HepG2 (cell line): Measurements from ENCODE around the gene TP53I3. TPM values are rescaled to one million over a fixed set of nuclear protein-coding genes. Genes with fewer than 3 reads are reported as not detected.
A peak's percentile ranks its signal among the peaks of the same experiment; 100 is the strongest.

ENCODE experiments used
- ARHGAP35 ChIP-seq: sonication (generic); formaldehyde crosslinking; IDR thresholded peaks from 2 replicates; pipeline ENCODE4 v1.9.0; 2022; ENCODE audit warnings: mild to moderate bottlenecking, inconsistent platforms, moderate library complexity, missing genetic modification reagents, borderline replicate concordance
- GABPB1 ChIP-seq: IDR thresholded peaks from 2 replicates; pipeline ENCODE4 v1.6.1; 2016; ENCODE audit warnings: mild to moderate bottlenecking, missing genetic modification reagents, moderate library complexity, missing compliant biosample characterization
- GATA4 ChIP-seq: sonication (generic); IDR thresholded peaks from 2 replicates; pipeline ENCODE4 v1.6.1; 2016; ENCODE audit warnings: antibody characterized with exemption, low read depth, borderline replicate concordance
- KLF12 ChIP-seq: sonication (generic); formaldehyde crosslinking; IDR thresholded peaks from 2 replicates; pipeline ENCODE4 v1.4.0; 2020; ENCODE audit warnings: missing genetic modification reagents, borderline replicate concordance
- MTA1 ChIP-seq: sonication (generic); formaldehyde crosslinking; IDR thresholded peaks from 2 replicates; pipeline ENCODE4 v1.4.0; 2020; ENCODE audit warnings: missing genetic modification reagents, mild to moderate bottlenecking, borderline replicate concordance
- PPARG ChIP-seq: conservative IDR thresholded peaks from 2 replicates; pipeline ENCODE4 v1.6.1; 2016; ENCODE audit warnings: missing biosample characterization, missing genetic modification reagents
- RAD21 ChIP-seq: fragments of 450-650 bp; formaldehyde crosslinking; IDR thresholded peaks from 2 replicates; pipeline ENCODE4 v1.5.0; 2020; ENCODE audit warnings: mild to moderate bottlenecking
- ZBTB7B ChIP-seq: sonication (generic); formaldehyde crosslinking; IDR thresholded peaks from 2 replicates; pipeline ENCODE4 v1.4.0; 2020; ENCODE audit warnings: missing genetic modification reagents
- ZFAT ChIP-seq: sonication (generic); formaldehyde crosslinking; conservative IDR thresholded peaks from 2 replicates; pipeline ENCODE4 v1.8.1; 2023; ENCODE audit warnings: missing genetic modification reagents, inconsistent platforms
- ZNF547 ChIP-seq: sonication (generic); formaldehyde crosslinking; IDR thresholded peaks from 2 replicates; pipeline ENCODE4 v1.5.1; 2020; ENCODE audit warnings: mild to moderate bottlenecking, missing genetic modification reagents
- ZNF615 ChIP-seq: sonication (generic); formaldehyde crosslinking; IDR thresholded peaks from 2 replicates; pipeline ENCODE4 v1.5.0; 2020; ENCODE audit warnings: mild to moderate bottlenecking, missing genetic modification reagents, borderline replicate concordance
- ZNF724P ChIP-seq: sonication (generic); formaldehyde crosslinking; IDR thresholded peaks from 2 replicates; pipeline ENCODE4 v1.8.0; 2022; ENCODE audit warnings: missing genetic modification reagents, borderline replicate concordance
- ZNF883 ChIP-seq: sonication (generic); formaldehyde crosslinking; IDR thresholded peaks from 2 replicates; pipeline ENCODE4 v1.5.1; 2020; ENCODE audit warnings: mild to moderate bottlenecking, missing genetic modification reagents; ENCODE audit errors: not compliant biosample characterization
- ZSCAN20 ChIP-seq: sonication (generic); formaldehyde crosslinking; IDR thresholded peaks from 2 replicates; pipeline ENCODE4 v1.4.0; 2020; ENCODE audit warnings: missing genetic modification reagents, mild to moderate bottlenecking, borderline replicate concordance
- polyA plus RNA-seq, 8 experiments: library from polyadenylated mRNA; depleted of rRNA in 3 of 8; stranded (reverse) in 7 of 8; unstranded in 1 of 8; fragments of >200 nt; fragmentation: Illumina TruSeq in 4 of 8; extraction: Trizol in 4 of 8; gene quantifications; 2 replicates each; pipeline versions ENCODE4 v1.2.1 to v1.2.3, GENCODE V29; 2011 to 2016; ENCODE audit warnings: low read depth in 4 of 8, missing spikeins in 1 of 8, mixed read lengths in 1 of 8; ENCODE audit not compliant: insufficient read depth in 1 of 8
- total RNA-seq, 5 experiments: library from RNA; depleted of rRNA; stranded (reverse); fragments of >200 nt; fragmentation: Illumina TruSeq; extraction: Trizol; gene quantifications; 2 replicates each; pipeline ENCODE4 v1.2.3, GENCODE V29; 2016; ENCODE audit warnings: low read depth in 1 of 5
- TF ChIP-seq, protein P1 (sequence below): sonication (generic); formaldehyde crosslinking; IDR thresholded peaks from 2 replicates; pipeline ENCODE4 v1.4.0; 2020; ENCODE audit warnings: missing genetic modification reagents, borderline replicate concordance
- TF ChIP-seq, protein P2 (sequence below): sonication (generic); formaldehyde crosslinking; IDR thresholded peaks from 2 replicates; pipeline ENCODE4 v1.5.1; 2020; ENCODE audit warnings: mild to moderate bottlenecking, missing genetic modification reagents, borderline replicate concordance
- TF ChIP-seq, protein P3 (sequence below): IDR thresholded peaks from 2 replicates; pipeline ENCODE4 v1.6.1; 2016; ENCODE audit warnings: low read depth
- TF ChIP-seq, protein P4 (sequence below): sonication (generic); formaldehyde crosslinking; IDR thresholded peaks from 2 replicates; pipeline ENCODE4 v1.5.0; 2020; ENCODE audit warnings: mild to moderate bottlenecking, missing genetic modification reagents, borderline replicate concordance

TP53I3 gene
- total and polyA plus RNA-seq, 2 of the 13 experiments (the other 11 are each of a cell fraction or from before 2014, with no cell fraction given) = 25.0 to 44.1 TPM

DNA sequence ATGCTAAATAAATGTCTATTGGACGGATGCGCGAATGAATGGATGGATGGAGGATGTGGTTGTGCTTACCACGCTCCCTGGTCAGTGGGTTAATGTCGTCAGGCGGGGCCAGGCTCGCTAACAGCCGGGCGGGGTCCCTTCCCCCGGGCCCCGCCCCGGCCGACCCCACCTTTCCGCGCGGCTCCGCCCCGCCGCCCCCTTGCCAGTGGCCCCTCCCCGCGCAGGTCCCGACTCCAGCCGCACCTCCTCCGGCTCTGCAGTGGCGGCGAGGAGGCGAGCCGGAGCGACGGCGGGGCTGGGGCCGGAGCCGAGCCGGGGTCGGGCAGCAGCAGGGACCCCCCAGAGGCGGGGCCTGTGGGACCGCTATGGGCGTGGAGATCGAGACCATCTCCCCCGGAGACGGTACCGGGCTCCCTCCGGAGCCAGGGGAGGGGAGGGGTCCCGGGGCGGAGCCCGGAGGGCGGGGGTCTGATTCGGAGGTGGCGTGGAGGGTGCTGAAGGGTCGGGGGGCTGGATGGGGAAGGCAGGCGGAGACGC is 35.1 kb downstream of the TP53I3 start, which contains the start of gene FKBP1B (continued):
- TF ChIP-seq, protein P1, sequence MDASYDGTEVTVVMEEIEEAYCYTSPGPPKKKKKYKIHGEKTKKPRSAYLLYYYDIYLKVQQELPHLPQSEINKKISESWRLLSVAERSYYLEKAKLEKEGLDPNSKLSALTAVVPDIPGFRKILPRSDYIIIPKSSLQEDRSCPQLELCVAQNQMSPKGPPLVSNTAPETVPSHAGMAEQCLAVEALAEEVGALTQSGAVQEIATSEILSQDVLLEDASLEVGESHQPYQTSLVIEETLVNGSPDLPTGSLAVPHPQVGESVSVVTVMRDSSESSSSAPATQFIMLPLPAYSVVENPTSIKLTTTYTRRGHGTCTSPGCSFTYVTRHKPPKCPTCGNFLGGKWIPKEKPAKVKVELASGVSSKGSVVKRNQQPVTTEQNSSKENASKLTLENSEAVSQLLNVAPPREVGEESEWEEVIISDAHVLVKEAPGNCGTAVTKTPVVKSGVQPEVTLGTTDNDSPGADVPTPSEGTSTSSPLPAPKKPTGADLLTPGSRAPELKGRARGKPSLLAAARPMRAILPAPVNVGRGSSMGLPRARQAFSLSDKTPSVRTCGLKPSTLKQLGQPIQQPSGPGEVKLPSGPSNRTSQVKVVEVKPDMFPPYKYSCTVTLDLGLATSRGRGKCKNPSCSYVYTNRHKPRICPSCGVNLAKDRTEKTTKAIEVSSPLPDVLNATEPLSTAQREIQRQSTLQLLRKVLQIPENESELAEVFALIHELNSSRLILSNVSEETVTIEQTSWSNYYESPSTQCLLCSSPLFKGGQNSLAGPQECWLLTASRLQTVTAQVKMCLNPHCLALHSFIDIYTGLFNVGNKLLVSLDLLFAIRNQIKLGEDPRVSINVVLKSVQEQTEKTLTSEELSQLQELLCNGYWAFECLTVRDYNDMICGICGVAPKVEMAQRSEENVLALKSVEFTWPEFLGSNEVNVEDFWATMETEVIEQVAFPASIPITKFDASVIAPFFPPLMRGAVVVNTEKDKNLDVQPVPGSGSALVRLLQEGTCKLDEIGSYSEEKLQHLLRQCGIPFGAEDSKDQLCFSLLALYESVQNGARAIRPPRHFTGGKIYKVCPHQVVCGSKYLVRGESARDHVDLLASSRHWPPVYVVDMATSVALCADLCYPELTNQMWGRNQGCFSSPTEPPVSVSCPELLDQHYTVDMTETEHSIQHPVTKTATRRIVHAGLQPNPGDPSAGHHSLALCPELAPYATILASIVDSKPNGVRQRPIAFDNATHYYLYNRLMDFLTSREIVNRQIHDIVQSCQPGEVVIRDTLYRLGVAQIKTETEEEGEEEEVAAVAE (CRISPR knock-in tag) = no peak
- no peak for TF ChIP-seq RAD21 (CRISPR knock-in tag)
- TF ChIP-seq MTA1 (CRISPR knock-in tag) = peak; percentile 31; the same call in 1 of the 2 replicates
- TF ChIP-seq, protein P2, sequence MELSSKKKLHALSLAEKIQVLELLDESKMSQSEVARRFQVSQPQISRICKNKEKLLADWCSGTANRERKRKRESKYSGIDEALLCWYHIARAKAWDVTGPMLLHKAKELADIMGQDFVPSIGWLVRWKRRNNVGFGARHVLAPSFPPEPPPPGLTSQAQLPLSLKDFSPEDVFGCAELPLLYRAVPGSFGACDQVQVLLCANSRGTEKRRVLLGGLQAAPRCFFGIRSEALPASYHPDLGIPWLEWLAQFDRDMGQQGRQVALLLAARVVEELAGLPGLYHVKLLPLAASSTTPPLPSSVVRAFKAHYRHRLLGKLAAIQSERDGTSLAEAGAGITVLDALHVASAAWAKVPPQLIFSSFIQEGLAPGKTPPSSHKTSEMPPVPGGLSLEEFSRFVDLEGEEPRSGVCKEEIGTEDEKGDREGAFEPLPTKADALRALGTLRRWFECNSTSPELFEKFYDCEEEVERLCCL (CRISPR knock-in tag) = no peak
- no peak for TF ChIP-seq KLF12
- no peak for TF ChIP-seq ZNF615 (CRISPR knock-in tag)
- TF ChIP-seq ZNF547 (CRISPR knock-in tag) = no peak
- TF ChIP-seq ZNF724P = no peak
- no peak; the same call in 1 of the 2 replicates for TF ChIP-seq ZBTB7B (CRISPR knock-in tag)
- TF ChIP-seq ZFAT (CRISPR knock-in tag) = no peak
- TF ChIP-seq, protein P3, sequence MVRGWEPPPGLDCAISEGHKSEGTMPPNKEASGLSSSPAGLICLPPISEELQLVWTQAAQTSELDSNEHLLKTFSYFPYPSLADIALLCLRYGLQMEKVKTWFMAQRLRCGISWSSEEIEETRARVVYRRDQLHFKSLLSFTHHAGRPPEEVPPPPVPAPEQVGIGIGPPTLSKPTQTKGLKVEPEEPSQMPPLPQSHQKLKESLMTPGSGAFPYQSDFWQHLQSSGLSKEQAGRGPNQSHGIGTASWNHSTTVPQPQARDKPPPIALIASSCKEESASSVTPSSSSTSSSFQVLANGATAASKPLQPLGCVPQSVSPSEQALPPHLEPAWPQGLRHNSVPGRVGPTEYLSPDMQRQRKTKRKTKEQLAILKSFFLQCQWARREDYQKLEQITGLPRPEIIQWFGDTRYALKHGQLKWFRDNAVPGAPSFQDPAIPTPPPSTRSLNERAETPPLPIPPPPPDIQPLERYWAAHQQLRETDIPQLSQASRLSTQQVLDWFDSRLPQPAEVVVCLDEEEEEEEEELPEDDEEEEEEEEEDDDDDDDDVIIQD (CRISPR knock-in tag) = no peak
- TF ChIP-seq GATA4 = no peak
- no peak for TF ChIP-seq PPARG (CRISPR knock-in tag)
- TF ChIP-seq, protein P4, sequence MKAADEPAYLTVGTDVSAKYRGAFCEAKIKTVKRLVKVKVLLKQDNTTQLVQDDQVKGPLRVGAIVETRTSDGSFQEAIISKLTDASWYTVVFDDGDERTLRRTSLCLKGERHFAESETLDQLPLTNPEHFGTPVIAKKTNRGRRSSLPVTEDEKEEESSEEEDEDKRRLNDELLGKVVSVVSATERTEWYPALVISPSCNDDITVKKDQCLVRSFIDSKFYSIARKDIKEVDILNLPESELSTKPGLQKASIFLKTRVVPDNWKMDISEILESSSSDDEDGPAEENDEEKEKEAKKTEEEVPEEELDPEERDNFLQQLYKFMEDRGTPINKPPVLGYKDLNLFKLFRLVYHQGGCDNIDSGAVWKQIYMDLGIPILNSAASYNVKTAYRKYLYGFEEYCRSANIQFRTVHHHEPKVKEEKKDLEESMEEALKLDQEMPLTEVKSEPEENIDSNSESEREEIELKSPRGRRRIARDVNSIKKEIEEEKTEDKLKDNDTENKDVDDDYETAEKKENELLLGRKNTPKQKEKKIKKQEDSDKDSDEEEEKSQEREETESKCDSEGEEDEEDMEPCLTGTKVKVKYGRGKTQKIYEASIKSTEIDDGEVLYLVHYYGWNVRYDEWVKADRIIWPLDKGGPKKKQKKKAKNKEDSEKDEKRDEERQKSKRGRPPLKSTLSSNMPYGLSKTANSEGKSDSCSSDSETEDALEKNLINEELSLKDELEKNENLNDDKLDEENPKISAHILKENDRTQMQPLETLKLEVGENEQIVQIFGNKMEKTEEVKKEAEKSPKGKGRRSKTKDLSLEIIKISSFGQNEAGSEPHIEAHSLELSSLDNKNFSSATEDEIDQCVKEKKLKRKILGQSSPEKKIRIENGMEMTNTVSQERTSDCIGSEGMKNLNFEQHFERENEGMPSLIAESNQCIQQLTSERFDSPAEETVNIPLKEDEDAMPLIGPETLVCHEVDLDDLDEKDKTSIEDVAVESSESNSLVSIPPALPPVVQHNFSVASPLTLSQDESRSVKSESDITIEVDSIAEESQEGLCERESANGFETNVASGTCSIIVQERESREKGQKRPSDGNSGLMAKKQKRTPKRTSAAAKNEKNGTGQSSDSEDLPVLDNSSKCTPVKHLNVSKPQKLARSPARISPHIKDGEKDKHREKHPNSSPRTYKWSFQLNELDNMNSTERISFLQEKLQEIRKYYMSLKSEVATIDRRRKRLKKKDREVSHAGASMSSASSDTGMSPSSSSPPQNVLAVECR (CRISPR knock-in tag) = peak; percentile 51; the same call in 1 of the 2 replicates
- peak; percentile 57; the same call in 1 of the 2 replicates for TF ChIP-seq ARHGAP35 (CRISPR knock-in tag)
- no peak for TF ChIP-seq ZNF883 (CRISPR knock-in tag)
- peak; percentile 42 for TF ChIP-seq GABPB1
- no peak for TF ChIP-seq ZSCAN20 (CRISPR knock-in tag)
